Tibial nerve (tissue), 3 donors: ENCODE data around the gene RACGAP1.

Experiments
- POLR2A ChIP-seq, 2 donors: fragments of 450-650 bp; IDR thresholded peaks; one replicate each; pipeline ENCODE4 v1.6.1; 2017; ENCODE audit warnings: antibody characterized with exemption in 2 of 2, mild to moderate bottlenecking in 2 of 2, moderate library complexity in 2 of 2
- TF ChIP-seq, protein P1 (sequence below), 5 experiments: fragments of 200-600 bp in 3 of 5; fragments of 450-650 bp in 2 of 5; sonication (generic) in 3 of 5; IDR thresholded peaks; one replicate each; pipeline ENCODE4 v1.5.1; 2016 to 2019; ENCODE audit warnings: antibody characterized with exemption in 5 of 5, mild to moderate bottlenecking in 3 of 5, moderate library complexity in 2 of 5

GRCh38 chr12:49975318-49975761 lies 50.0 kb downstream of the RACGAP1 start:
- no peak for TF ChIP-seq POLR2A (IDR thresholded peaks at IDR 0.05)
- TF ChIP-seq, protein P1, sequence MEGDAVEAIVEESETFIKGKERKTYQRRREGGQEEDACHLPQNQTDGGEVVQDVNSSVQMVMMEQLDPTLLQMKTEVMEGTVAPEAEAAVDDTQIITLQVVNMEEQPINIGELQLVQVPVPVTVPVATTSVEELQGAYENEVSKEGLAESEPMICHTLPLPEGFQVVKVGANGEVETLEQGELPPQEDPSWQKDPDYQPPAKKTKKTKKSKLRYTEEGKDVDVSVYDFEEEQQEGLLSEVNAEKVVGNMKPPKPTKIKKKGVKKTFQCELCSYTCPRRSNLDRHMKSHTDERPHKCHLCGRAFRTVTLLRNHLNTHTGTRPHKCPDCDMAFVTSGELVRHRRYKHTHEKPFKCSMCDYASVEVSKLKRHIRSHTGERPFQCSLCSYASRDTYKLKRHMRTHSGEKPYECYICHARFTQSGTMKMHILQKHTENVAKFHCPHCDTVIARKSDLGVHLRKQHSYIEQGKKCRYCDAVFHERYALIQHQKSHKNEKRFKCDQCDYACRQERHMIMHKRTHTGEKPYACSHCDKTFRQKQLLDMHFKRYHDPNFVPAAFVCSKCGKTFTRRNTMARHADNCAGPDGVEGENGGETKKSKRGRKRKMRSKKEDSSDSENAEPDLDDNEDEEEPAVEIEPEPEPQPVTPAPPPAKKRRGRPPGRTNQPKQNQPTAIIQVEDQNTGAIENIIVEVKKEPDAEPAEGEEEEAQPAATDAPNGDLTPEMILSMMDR (IDR thresholded peaks at IDR 0.05), result no peak
